LNCaP clone FGC (cell line): ENCODE measurements around the gene CDK2AP2.

ENCODE experiments used
- DNase-seq: peaks from one replicate; pipeline ENCODE4 v3.0.0-alpha.2; 2011; ENCODE audit warnings: low read depth
- H3K4me3 ChIP-seq: 2 replicates; pipeline ENCODE4 v1.5.1; 2011; ENCODE audit warnings: mild to moderate bottlenecking, low read depth, low read length, control low read depth
- CTCF ChIP-seq: IDR thresholded peaks from 2 replicates; pipeline ENCODE4 v1.5.1; 2012; ENCODE audit warnings: mild to moderate bottlenecking; ENCODE audit not compliant: control insufficient read depth, insufficient read depth; ENCODE audit errors: extremely low read depth

Gene CDK2AP2

GRCh38 chr11:67492801-67493547 is 15.0 kb downstream of the CDK2AP2 start:
- no peak for DNase-seq
- TF ChIP-seq CTCF, result no peak
- no peak overlapping the region for H3K4me3 ChIP-seq

GRCh38 chr11:67492069-67492727 is 15.8 kb downstream of the CDK2AP2 start:
- TF ChIP-seq CTCF, result no peak
- DNase-seq, result no peak
- H3K4me3 ChIP-seq, result no peak overlapping the region

- no peak for TF ChIP-seq CTCF
- DNase-seq, result no peak
- H3K4me3 ChIP-seq, result no peak overlapping the region
Measured at GRCh38 chr11:67491276-67492068, 16.5 kb downstream of the CDK2AP2 start.

GRCh38 chr11:67490727-67491065 is 17.3 kb downstream of the CDK2AP2 start:
- H3K4me3 ChIP-seq, result no peak overlapping the region
- DNase-seq, result no peak
- TF ChIP-seq CTCF, result no peak

- no peak for TF ChIP-seq CTCF
- DNase-seq, result no peak
- no peak overlapping the region for H3K4me3 ChIP-seq
Measured at GRCh38 chr11:67489885-67490726, 17.9 kb downstream of the CDK2AP2 start.

- H3K4me3 ChIP-seq, result no peak overlapping the region
- no peak for DNase-seq
- no peak for TF ChIP-seq CTCF
Measured at GRCh38 chr11:67489203-67489884, 18.6 kb downstream of the CDK2AP2 start.
